ENCODE data around the gene FOXJ2. TPM values are rescaled to one million over a fixed set of nuclear protein-coding genes. Genes with fewer than 3 reads are reported as not detected.
"Not testable (repeated sequence)": the region's sequence is repeated elsewhere in the genome, so short reads cannot be mapped to it uniquely, and the experiment has no call there.

The FOXJ2 gene
- polyA plus RNA-seq, 1 donor: 18.8 TPM

- DNase-seq (ENCODE audit: low read depth): no peak
Observed at GRCh38 chr12:8030189-8030588, 2.3 kb upstream of the FOXJ2 start.

DNA sequence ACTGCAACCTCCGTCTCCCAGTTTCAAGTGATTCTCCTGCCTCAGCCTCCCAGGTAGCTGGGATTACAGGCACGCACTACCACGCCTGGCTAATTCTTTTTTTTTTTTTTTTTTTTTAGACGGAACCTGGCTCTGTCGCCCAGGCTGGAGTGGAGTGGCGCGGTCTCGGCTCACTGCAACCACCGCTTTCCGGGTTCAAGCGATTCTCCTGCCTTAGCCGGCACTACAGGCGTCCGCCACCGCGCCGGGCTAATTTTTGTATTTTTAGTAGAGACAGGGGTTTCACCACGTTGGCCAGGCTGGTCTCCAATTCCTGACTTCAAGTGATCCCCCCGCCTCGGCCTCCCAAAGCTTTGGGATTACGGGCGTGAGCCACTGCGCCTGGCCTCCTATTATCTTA lies 1.5 kb upstream of the FOXJ2 start:
- DNase-seq (ENCODE audit: low read depth): not testable (repeated sequence)

GRCh38 chr12:8031872-8032241 lies 659 bp upstream of the FOXJ2 start:
- no peak for DNase-seq (ENCODE audit: low read depth)

DNA sequence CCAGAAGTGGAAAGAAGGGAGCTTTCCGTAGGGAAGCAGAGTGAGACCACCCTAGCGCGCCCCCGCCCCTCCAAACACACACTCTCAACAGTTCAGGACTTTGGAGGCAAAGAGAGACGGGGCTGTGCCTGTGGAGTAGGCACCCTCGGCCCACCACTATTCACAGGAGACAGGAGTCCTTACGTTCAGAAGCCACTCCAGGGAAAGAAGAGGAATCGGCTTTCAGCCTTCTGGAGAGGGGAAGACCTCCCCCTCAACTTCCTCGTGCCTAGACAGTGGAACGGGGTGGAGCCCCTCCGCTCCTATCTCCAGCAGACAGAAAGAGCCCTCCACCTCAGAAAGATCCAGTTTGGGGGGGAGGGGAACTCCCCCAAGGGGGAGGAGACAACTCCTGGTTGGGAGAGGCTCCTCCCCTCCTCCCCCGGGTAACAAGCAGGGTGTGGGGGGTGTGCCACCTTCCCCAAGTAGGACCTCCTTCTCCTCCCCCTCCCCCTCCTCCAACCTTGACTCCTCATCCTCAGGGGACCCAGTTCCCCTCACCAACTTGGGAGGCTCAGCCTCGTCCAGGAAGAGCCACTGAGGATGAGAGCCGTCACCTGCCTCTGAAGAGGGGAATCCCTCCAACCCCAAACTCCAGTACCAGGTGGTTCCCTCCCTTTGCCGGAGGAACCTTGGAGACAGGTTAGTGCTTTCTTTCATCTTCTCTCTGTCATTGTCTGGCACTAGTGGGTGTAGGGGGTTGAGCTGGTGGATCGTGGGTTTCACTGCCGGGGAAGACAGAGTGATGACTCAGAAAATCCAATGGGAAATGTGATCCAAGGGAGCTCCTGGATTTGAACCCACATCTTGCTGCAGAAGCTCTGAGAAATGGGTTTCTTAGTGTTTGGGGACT lies 883 bp downstream of the FOXJ2 start:
- no peak for DNase-seq (ENCODE audit: low read depth)

GRCh38 chr12:8034802-8035201 lies 2.3 kb downstream of the FOXJ2 start:
- no peak for DNase-seq (ENCODE audit: low read depth)

GRCh38 chr12:8035440-8036010 lies 3.0 kb downstream of the FOXJ2 start:
- no peak for DNase-seq (ENCODE audit: low read depth)

GRCh38 chr12:8036346-8036745 lies 3.8 kb downstream of the FOXJ2 start:
- DNase-seq (ENCODE audit: low read depth): no peak

GRCh38 chr12:8037046-8037663 lies 4.6 kb downstream of the FOXJ2 start:
- no peak for DNase-seq (ENCODE audit: low read depth)

- no peak for DNase-seq (ENCODE audit: low read depth)
Observed at GRCh38 chr12:8037947-8038346, 5.4 kb downstream of the FOXJ2 start.

DNA sequence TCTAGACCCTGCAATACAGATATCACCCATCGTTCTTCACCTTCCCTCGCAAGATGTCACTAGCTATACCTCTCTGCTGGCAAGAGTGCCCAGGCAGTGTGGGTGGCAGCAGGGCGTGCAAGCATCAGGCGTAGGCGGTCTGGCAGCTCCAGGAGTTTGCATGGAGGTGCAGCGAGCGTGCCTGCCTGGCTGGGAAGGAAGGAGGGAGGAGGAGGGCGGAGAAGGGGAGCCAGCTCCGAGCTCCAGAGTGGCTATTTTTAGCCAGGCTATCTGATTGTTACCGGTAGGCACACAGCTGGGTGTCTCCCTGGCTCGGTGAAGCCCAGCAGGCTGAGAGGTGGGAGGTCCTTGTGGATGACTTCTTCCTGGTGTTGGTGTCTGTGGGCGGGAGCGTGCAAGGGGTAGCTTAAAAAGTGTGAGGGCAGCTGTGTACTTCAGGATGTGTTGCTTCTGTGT lies 6.2 kb downstream of the FOXJ2 start:
- DNase-seq (ENCODE audit: low read depth): no peak

DNA sequence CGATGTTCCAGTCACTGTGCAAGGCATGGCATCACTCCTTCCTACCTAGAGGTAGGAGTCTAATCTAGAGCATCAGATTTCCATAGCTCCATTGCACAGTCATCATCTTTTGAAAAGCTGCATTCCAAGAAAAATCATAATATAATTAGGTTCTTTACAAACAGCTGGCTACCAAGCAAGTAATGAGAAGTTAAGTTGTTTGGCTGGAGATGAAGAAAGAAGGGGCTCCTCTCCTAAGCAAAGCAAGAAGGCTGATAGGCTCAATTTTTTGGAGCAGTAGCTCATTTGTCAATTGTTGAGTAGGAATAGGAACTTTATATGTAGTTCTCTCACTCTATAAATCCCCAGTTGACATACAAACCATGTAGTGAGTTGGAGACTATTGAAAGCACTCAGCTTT lies 8.3 kb downstream of the FOXJ2 start:
- no peak for DNase-seq (ENCODE audit: low read depth)

GRCh38 chr12:8045952-8046944 lies 13.7 kb downstream of the FOXJ2 start:
- DNase-seq (ENCODE audit: low read depth): no peak

GRCh38 chr12:8047842-8048241 lies 15.3 kb downstream of the FOXJ2 start:
- no peak for DNase-seq (ENCODE audit: low read depth)

DNA sequence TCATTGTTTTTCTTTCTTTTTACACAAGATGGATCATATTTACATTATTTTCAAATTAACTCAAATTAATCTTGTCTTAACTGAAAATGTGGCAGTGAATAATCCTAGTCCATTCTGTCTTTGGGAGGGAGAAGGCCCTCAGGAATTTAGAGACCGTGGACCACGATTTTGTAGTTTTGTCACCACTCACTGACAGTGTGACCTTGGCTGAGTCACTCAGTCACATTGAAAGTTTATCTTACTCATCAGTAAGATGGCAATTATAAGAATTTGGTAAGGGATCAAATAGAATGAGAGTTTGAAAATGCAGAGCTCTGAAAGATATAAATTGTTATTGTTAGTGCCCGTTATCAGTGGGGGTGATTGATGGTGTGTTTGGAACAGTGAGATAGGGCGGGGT lies 16.4 kb downstream of the FOXJ2 start:
- DNase-seq (ENCODE audit: low read depth): no peak

- no peak for DNase-seq (ENCODE audit: low read depth)
Observed at GRCh38 chr12:8050600-8051250, 18.2 kb downstream of the FOXJ2 start.

GRCh38 chr12:8052679-8053078 lies 20.2 kb downstream of the FOXJ2 start:
- DNase-seq (ENCODE audit: low read depth): no peak

- no peak for DNase-seq (ENCODE audit: low read depth)
Observed at GRCh38 chr12:8054816-8055215, 22.3 kb downstream of the FOXJ2 start.

DNA sequence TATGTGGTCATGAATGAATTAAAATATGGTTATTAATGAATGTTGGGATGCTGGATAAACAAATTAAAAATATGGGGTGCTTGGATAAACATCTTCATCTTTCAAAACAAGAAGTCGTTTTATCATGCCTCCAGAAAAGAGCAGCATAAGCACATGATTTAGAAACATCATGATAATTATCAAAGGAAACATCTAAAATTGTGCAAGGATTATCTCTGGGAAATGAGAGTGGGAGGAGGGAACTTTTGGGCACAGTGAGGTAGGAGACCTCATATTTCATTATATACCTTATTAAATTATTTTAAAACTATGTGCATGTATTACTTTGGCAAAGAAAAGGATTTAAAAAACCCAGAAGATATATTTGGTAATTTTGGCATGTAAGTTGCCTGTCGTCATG lies 24.8 kb downstream of the FOXJ2 start:
- DNase-seq (ENCODE audit: low read depth): no peak

DNA sequence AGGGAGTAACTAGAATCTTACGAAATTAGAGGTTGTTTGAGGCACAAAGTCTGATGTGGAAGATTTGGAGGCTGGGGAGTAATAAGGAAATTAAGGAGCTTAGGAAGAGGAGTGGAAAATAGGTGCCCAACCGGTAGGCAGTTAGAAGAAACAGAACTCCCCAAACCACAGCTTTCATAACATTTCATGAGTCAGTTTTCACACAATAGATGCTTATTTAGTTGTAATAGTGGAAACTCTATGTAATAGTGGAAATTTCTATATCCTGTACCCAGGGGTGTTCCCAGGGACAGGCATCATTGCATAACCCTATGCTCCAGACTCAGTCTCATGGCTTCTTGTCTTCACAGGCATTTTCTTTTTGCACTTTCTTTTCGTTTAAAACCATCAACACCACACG lies 25.3 kb downstream of the FOXJ2 start:
- no peak for DNase-seq (ENCODE audit: low read depth)

DNA sequence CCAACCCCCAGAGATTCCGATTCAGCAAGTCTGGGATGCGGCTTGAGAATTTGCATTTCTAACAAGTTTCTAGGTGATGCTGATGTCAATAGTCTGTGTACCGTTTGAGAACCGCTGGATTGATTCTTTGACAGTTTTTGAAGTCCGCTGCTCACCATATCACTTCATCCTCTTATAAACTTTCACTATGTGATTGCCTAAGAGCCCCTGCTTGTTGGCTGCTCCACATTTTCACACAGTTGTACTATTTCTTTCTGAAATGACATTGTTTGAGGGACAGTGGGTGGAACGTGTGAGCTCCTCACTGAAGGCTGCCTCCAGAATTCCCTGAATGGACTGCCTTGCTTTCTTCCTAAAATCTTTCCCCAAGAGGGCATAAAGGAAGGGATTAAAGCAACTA lies 26.0 kb downstream of the FOXJ2 start:
- DNase-seq (ENCODE audit: low read depth): no peak

- DNase-seq (ENCODE audit: low read depth): no peak
Observed at GRCh38 chr12:8064131-8064530, 31.6 kb downstream of the FOXJ2 start.

All from forelimb muscle (tissue), 1 donor.